IPS-18c (cell line): ENCODE results near the gene LEMD3.

Source experiments
- H3K4me3 ChIP-seq: 2 replicates; pipeline ENCODE4 v1.7.0; 2013; ENCODE audit warnings: low read depth, mild to moderate bottlenecking, low read length, moderate library complexity; ENCODE audit not compliant: insufficient read depth
- H3K9me3 ChIP-seq: one replicate; pipeline ENCODE4 v1.6.1; 2013; ENCODE audit warnings: mild to moderate bottlenecking, low read length, moderate library complexity; ENCODE audit not compliant: control insufficient read depth, insufficient read depth

Gene LEMD3

DNA sequence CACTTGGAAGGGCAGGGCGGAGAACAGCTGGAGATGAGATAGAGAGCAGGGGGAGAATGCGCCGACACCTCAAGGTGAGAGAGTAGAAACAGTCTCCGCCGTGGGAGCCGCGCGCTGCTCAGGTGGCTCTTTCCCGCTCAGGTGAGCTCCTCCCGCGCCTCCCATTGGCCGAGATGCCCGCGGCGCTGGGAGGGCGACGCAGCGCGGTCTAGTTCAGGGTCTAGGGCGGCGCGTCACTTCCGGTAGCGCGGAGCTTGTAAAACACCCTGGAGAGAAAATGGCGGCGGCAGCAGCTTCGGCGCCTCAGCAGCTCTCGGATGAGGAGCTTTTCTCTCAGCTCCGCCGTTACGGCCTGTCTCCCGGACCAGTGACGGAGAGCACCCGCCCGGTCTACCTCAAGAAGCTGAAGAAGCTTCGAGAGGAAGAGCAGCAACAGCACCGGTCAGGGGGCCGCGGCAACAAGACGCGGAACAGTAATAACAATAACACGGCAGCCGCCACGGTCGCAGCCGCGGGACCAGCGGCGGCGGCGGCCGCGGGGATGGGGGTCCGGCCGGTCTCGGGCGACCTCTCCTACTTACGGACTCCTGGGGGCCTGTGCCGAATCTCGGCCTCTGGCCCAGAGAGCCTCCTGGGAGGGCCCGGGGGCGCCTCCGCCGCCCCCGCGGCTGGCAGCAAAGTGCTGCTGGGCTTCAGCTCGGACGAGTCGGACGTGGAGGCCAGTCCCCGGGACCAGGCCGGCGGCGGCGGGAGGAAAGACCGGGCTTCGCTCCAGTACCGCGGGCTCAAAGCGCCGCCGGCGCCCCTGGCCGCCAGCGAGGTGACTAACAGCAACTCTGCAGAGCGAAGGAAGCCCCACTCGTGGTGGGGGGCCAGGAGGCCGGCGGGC, at the start of gene LEMD3:
LEMD3 (plus strand) TSS at position 264 of the 889 bp plus-strand sequence; CDS start at position 278, 14 bp downstream.
- Histone ChIP-seq H3K4me3 (peak within 1 kb of the TSS; percentile 85), H3K9me3 (no peaks in the 10 kb centered on the region)

DNA sequence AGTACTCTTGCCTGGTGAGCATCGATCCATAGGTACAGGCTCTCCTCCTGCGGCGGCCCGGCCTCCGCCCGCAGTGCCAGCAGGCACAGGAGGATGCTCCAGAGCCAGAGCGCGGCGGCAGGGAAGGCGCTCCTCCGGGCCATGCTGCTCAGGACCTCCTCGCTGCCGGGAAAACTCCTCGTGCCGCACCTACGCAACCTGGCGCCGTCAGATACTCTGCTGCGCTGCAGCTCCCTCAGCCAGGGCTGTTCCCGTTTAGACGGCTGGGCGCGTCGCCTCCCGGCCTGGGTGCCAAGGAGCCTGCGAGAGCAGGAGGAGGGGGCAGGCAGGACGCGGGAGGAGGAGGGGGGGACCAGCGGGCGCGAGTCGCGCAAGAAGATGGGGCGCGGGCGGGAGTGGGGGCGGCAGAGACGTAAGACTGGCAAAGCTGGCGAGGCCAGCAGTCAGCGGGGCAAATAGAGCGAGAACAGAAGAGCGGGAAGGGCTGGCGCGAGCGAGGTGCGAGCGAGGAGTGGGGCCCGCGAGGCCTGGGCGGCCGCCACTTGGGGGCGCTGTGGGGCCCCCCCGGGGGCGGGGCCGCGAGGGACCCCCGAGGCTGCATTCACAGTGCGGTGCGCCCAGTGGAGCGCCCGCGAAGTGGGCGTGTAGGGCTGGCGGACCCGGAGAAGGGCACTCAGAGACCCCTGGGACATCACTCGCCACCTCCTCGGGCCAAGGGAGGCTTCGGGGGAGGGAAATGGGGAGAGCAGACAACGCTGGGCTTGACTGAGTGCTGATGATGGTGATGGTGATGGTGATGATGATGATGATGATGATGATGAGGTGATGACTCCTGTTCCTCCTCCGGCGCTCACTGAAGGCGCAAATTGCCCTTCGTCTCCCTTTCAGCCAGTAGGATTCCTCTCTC, 48.1 kb upstream of the LEMD3 start, which contains the start of gene WIF1:
WIF1 (minus strand) TSS at position 257 of the 907 bp plus-strand sequence; CDS start at position 143, 114 bp downstream.
- H3K9me3 ChIP-seq = no peaks in the 10 kb centered on the region
- peak within 1 kb of the TSS; percentile 38 for H3K4me3 ChIP-seq

DNA sequence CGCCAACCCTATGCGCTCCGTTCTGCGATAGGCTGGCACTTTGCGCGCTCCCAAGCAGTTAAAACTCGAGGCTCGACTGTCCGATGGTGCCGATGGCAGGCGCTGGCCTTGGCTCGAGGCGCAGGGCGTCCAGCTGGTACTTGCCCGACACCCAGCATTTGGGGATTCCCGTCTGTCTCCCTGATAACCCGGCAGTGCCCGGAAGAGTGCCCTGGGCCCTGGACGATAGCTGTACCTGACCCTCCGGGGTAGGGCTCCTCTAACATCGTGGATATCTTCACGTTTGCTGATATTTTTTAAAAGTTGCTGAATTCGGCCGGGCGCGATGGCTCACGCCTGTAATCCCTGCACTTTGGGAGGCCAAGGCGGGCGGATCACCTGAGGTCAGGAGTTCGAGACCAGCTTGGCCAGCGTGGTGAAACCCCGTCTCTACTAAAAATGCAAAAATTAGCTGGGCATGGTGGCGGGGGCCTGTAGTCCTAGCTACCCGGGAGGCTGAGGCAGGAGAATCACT, 47.4 kb upstream of the LEMD3 start:
- H3K9me3 ChIP-seq = no peaks in the 10 kb centered on the region
- peak overlapping the region; percentile 38; the same call in 1 of the 2 replicates for H3K4me3 ChIP-seq

DNA sequence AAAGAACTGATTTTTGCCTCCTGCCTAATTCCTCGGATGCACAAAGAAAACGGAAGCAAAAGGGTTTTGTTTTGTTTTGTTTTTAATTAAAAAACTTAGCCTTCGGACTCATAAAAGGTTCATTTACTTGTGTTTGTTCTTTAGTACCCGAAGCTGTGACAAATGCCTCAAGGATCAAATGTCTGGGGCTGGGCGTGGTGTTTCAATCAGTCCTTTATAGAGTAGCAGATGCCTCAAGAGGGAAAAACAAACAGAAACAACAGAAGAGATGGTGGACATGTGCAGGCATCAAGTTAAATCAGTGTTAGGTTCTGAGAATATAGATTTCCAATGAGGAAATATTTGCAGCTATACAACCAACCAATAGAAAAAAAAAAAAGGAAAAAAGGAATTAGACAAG, 46.7 kb upstream of the LEMD3 start:
- Histone ChIP-seq H3K4me3 (no peak overlapping the region), H3K9me3 (no peaks in the 10 kb centered on the region)

DNA sequence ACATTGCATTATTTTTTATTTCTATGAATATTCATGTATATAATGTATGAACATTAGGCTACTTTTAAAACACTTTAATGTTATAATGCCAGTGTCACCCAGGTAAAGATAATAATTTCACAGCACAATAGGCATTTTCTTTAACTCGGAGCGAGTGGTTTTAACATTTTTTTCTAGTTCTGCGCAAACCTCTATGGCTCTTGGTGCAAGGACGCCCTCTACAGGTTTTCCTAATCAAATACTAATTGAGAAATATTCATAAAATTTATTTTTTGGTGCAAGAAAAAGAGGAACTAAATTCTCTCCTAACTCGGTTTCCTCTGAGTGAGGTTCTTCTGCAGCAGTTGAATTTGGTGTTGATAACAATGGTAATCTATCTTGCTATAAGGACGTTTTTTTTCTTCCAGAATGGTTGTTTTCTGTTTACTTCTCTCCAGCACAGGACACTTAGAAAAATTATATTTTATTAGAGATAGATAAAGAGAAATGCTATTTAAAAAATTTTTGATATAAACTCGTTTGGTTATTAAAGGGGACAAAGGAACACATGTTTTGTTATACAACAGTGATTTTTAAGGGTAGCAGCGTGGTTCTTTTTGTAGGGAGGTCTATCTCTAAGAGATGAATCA, 45.8 kb upstream of the LEMD3 start:
- H3K4me3 ChIP-seq = no peak overlapping the region
- H3K9me3 ChIP-seq = no peaks in the 10 kb centered on the region

DNA sequence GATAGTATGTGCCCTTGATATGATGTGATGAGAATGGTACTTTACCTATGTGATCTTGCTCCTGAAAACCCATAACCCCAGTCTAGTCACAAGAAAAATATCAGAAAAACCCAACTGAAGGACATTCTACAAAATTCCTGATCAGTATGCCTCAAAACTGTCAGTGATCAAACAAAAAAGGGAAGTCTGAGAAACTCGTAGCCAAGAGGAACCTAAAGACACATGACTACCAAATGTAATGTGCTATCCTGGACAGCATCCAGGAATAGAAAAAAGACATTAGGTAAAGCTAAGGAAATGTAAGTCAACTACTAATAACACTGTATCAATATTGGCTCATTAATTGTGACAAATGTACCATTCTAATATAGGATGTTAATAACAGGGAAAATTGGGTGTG, 44.1 kb upstream of the LEMD3 start:
- no peaks in the 10 kb centered on the region for H3K9me3 ChIP-seq
- no peak overlapping the region for H3K4me3 ChIP-seq

DNA sequence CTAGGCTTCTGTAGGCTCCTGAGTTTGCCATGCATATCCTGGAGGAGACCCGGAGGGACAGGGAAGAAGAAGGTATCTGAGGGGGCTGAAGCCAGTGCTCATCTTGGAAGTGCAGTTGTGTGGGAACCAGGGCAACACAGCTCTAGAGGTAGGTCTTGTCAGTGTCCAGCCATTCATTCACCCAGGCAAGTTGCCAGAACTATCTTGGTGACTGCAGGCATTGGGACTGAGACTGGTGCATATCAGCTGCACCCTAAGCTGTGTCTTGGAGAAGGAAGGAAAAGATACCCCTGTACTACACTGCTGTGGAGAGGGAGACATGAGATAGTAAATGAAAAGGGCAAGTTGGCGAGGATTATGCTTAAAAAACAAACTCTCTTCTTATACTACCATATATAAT, 43.4 kb upstream of the LEMD3 start:
- no peaks in the 10 kb centered on the region for H3K9me3 ChIP-seq
- H3K4me3 ChIP-seq = no peak overlapping the region

DNA sequence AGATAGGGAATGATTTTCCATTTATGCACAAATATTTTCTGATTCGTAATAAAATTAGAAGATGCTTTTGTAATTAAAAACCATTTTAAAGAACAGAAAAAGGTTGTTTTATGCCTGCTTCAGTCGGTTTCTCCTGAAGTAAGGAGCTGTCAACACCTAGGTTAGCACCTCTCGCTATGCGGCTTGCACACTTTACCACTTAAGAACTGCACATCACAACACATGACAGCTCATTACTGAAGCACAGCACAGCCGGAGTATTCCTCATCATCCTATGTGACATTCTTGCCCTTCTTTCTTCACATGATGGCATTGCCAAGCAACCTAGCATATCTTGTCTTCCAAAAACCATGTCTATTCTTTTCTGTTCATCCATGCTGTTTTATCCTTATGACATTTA, 42.9 kb upstream of the LEMD3 start:
- no peaks in the 10 kb centered on the region for H3K9me3 ChIP-seq
- no peak overlapping the region for H3K4me3 ChIP-seq

DNA sequence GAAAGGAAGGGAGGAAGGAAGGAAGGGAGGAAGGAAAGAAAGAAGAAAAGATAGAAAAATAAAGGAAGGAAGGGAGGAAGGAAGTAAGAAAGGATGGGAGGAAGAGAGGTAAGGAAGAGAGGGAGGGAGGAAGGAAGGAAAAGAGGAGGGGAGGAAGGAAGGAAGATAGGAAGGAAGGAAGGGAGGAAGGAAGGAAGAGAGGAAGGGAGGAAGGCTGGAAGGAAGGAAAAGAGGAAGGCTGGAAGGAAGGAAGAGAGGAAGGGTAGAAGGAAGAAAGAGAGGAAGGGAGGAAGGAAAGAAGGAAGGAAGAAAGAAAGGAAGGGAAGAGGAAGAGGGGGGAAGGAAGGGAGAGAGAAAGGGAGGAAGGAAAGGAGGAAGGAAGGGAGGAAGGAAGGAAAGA, 35.5 kb upstream of the LEMD3 start:
- H3K9me3 ChIP-seq = no peaks in the 10 kb centered on the region

DNA sequence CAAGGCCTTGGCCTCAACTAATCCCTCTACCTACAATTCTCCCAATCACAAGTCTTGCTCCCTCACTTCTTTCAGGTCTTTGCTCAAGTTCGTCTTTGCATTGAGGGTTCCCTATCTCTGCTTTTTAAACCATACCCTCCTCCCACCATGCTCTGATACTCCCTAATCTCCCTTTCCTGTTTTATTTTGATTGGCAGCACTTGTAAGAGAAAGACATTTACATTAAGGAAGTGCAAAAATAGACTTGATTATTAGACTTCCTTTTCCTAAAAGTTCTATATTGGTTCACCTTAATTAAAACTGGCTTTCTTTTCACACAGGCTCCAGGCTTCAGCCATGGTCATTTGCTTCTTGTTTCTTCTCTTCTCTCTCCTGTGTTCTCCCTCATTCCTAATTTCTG, 30.0 kb upstream of the LEMD3 start:
- no peaks in the 10 kb centered on the region for H3K9me3 ChIP-seq
- no peak overlapping the region for H3K4me3 ChIP-seq

More for the DNA sequence above, 35.5 kb upstream of the LEMD3 start:
- no peak overlapping the region for H3K4me3 ChIP-seq

DNA sequence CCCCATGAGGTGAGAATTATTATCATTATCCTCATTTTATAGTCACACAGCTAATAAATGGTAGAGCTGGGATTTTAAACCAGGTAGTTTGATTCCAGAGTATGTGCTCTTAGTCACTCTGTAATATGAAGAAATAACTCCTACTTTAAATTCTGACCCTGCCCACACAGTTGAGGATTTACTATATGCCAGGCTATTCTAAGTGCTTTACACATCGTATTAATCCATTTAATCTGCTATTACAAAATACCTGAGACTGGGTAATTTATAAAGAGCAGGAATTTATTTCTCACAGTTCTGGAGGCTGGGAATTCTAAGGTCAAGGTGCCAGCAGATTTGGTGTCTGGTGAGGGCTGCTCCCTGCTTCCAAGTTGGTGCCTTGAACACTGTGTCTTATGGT, 28.6 kb upstream of the LEMD3 start:
- Histone ChIP-seq H3K4me3 (no peak overlapping the region), H3K9me3 (no peaks in the 10 kb centered on the region)

DNA sequence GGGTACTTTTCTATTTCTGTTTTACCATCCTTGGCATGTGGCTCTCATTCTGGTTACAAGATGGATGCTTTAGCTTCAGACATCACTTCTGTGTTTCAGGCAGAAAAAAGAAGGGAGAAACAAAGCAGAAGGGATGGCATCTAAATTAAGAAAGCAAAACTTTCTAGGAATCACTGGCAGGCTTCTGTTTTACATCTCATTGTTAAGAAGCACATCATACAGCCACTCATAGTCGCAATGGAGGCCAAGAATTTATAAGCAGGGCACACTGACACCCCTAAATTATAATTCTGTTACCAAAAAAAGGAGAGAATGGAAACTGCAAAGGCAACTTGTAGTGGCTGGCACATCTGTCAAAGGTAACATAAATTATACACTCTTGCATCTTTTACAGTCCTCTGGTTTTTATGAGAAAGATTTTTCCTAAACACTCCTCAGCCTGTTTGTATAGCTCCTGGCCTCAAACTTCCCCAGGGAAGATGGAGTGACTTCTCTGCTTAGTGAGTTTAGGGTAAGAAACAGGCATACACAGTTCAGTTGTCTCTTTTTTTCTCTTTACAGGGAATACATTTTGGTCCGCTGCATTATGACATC, 22.0 kb upstream of the LEMD3 start:
- Histone ChIP-seq H3K9me3 (no peaks in the 10 kb centered on the region), H3K4me3 (no peak overlapping the region)

DNA sequence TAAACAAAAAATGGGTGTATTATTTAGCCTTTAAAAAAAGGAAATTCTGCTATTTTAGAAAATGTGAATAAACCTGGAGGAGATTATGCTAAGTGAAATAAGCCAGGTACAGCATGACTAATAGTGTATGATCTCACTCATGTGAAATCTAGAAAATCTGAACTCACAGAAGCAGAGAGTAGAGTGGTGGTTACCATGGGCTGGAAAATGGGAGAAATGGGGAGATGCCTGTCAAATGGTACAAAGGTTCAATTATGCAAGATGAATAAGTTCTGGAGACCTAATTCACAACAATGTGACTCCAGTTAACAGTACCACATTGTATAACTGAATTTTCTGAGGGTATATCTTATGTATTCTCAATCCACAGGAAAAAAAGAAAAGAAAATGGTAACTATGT, 17.4 kb upstream of the LEMD3 start:
- Histone ChIP-seq H3K4me3 (no peak overlapping the region), H3K9me3 (no peaks in the 10 kb centered on the region)

DNA sequence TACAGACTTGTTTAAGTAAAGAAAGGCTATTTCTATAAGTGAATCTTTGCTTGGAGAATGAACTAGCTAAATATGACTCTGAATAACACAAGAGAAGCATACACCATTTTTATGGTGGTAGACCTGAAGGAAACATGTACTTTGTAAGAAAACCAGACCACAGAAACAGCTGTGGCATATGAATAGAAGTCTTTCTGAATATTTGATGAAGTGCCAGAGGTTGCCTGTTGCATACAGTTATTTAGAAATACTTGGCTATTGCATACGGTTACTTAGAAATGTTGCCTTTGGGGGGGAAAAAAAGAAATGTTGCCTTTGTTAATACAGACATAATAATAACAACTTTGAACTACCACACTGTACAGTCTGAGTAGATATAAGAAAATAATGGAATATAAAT, 16.8 kb upstream of the LEMD3 start:
- Histone ChIP-seq H3K4me3 (no peak overlapping the region), H3K9me3 (no peaks in the 10 kb centered on the region)

DNA sequence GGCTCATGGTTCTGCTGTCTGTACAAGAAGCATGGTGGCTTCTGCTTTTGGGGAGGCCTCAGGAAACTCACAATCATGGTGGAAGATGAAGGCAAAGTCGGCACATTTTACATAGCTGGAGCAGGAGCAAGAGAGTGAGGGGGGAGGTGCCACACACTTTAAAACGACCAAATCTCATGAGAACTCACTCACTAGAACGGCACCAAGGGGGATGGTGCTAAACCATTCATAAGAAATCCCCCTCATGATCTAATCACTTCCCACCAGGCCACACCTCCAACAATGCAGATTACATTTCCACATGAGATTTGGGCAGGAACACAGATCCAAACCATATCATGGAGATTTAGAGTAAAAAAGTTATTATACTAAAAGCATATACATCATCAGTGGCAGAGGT, 13.6 kb upstream of the LEMD3 start:
- Histone ChIP-seq H3K4me3 (no peak overlapping the region), H3K9me3 (no peaks in the 10 kb centered on the region)

DNA sequence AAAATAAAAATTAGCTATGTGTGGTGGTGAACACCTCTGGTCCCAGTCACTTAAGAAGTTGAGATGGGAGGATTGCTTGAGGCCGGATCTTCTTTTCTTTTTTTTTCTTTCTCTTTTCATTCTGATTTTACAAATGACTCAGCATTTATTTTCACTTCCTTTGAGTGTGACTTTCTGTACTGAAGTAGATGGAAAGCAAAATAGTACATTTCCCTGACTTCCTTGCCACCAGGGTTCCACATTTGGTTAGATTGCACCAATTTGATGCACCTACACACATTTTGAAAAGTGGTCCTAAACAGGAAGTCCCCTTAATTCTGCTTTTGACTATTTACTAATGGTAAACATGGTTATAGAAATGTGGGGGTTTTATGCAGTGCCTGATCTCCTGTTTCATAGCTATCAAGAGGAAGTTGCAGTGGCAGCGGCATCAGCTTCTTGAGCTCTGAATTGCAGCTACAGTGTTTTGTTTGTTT, 13.0 kb upstream of the LEMD3 start:
- no peak overlapping the region for H3K4me3 ChIP-seq

DNA sequence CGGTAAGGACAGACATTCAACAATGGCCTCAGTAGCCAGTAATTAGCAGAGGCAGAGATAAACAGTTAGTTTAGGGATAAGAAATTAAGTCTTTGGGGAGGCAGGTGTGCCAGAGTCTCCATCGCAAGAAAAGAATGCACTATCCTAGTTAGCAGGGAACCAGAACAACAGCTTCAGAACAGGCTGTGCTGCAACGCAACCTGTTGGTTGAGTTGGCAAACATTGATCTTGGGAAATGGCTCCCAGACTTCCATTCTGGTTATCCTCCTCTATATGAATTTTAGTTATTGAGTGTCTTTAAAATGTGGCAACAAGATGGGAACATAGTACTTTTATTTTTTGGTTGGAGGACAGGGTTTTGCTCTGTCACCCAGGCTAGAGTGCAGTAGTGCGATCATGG, 12.3 kb upstream of the LEMD3 start:
- Histone ChIP-seq H3K4me3 (no peak overlapping the region), H3K9me3 (no peaks in the 10 kb centered on the region)

More for the DNA sequence above, 13.0 kb upstream of the LEMD3 start:
- no peaks in the 10 kb centered on the region for H3K9me3 ChIP-seq
